ENCODE results near the gene ZNF23. TPM values are rescaled to one million over a fixed set of nuclear protein-coding genes. Genes with fewer than 3 reads are reported as not detected.

ZNF23 gene
- 9.1 and 9.2 TPM in 2 replicates for total RNA-seq (2014; rRNA removed; shearing (Covaris generic))

DNA sequence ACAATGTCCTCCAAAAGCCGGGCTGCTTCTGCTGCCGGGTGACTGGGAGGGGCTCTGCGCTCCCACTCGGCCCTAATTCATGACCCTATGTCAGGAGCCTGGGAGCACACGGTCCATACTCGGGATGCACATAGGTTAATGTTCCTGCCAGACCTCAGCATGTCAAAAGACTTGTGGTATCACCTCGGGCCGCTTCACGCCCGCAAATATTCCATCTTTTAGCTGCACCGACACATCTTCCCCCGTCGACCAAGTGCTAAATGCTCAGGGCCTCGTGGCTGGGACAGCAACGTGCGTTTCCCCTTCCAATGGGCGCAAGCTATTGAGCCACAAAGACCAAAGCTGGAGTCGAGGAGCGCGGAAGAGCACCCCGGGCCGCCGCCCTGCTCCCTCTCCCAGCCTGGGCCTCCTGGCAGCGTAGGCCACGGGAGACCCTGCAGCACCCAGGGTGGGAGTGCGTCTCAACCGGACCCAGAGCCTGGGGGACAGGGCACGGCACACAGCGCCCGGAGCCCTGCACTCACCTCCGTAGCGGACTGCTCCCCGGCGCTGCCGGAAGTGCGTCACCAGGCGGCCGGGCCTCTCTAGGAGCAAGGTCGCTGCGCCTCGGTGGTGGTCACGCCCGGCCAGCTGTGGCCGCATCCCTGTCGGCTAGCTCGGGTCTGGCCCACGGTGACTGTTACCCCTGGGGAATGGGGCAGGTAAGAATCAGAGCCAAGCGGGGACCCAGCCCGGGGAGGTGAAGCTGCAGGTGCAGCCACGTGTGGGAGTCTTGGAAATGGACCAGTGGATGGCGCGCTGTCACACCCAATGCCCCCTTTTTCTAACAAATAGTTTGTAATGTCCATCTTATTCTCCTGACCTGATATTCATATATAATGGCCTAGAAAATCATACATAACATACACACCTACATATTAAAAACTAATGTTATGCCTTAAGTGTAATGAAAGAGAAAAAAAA is at the start of gene ZNF23:
Gene ZNF23 (minus strand): TSS at position 562 of the 963 bp plus-strand sequence. CDS start 5,451 bp downstream, outside the sequence.

DNA sequence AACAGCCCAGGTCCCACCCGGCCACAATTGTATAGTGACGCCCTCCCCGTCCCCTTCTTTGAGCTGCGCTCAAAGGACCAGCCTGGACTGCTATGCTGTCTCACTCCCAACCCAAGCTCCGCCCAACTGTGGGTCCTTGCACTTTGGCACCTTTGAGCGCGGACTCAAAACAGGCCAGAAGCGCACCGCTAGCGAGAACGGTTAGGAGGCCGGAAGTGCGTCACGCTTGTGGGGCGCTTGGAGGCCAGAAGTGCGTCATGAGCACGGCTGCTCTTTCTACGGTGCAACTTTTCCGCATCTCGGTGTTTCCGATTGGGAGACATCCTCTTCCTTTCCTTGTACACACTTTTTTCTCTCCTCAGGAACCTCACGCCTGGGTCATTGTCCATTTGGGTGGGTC is 27.1 kb upstream of the ZNF23 start, which contains the start of gene ZNF19:
Gene ZNF19 (minus strand): TSS at position 203 of the 400 bp plus-strand sequence. CDS start 7,210 bp downstream, outside the sequence.

GRCh38 chr16:71442051-71442440 is 20.0 kb downstream of the ZNF23 start, which contains the start of gene TLE7:
TSS of gene TLE7 (minus strand) at chr16:71442054. CDS start at chr16:71433324, 8,730 bp downstream.

Other genes with a start within 250 kb of the ZNF23 start
- gene HYDIN, start 231.5 kb downstream of the ZNF23 start, total RNA-seq (2014; rRNA removed; shearing (Covaris generic)), result 0.11 and 0.34 TPM in 2 replicates
- gene CMTR2, start 172.8 kb downstream of the ZNF23 start, total RNA-seq (2014; rRNA removed; shearing (Covaris generic)), result 14.9 and 15.2 TPM in 2 replicates
- 27.5 and 37.9 TPM in 2 replicates for gene CALB2, start 103.5 kb downstream of the ZNF23 start, total RNA-seq (2014; rRNA removed; shearing (Covaris generic))
- gene TLE7, start 20.2 kb downstream of the ZNF23 start, total RNA-seq (2014; rRNA removed; shearing (Covaris generic)), result not detected in 2 replicates
- gene ZNF19, start 27.1 kb upstream of the ZNF23 start, total RNA-seq (2014; rRNA removed; shearing (Covaris generic)), result 2.1 and 4.6 TPM in 2 replicates
- gene CHST4, start 64.2 kb upstream of the ZNF23 start, total RNA-seq (2014; rRNA removed; shearing (Covaris generic)), result not detected in 2 replicates
- gene TAT, start 114.8 kb upstream of the ZNF23 start, total RNA-seq (2014; rRNA removed; shearing (Covaris generic)), result not detected in 2 replicates
- gene MARVELD3, start 163.9 kb upstream of the ZNF23 start, total RNA-seq (2014; rRNA removed; shearing (Covaris generic)), result not detected in 2 replicates

Measured in A375 (cell line).